ENCODE results near the gene C8G. TPM values are rescaled to one million over a fixed set of nuclear protein-coding genes. Genes with fewer than 3 reads are reported as not detected.

Gene C8G
- total and polyA plus RNA-seq, 2 of the 4 experiments (the other 2 are of a cell fraction), result 0.80 TPM; not detected in 1

DNA sequence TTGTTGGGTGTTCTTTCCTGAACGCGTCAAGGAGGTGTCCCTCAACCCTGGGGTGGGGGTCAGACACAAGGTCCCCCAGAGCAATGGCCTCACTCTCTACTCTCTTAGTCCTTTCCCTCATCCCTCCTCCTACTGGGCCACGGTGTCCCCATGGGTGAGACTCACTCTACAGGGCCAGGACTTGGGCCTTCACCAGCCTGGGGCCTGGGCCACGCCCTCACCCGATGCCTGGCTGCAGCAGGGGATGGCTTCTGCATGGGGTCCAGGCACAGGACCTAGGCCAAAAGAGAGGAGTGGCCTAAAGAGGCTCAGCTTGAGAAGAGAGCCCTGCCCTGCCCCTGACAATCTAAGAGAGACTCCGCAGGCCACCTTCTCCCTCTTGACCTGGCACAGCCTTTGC lies 12.9 kb downstream of the C8G start:
- Histone ChIP-seq H2AK5ac (ENCODE audit: low read depth, low read length) (no peak overlapping the region), H3K4me1 (ENCODE audit: control insufficient read depth, insufficient read depth, low read length) (no peaks in the 10 kb centered on the region), H4K20me1 (ENCODE audit: insufficient read depth, low read length) (no peaks in the 10 kb centered on the region), H3K18ac (ENCODE audit: low read depth, low read length) (no peak overlapping the region), H3K36me3 (ENCODE audit: control insufficient read depth, insufficient read depth, low read length) (no peaks in the 10 kb centered on the region), H4K91ac (ENCODE audit: insufficient read depth, low read depth, low read length) (no peak overlapping the region), H3K14ac (replicated peaks; ENCODE audit: low read depth, low read length) (no peak overlapping the region), H3K4me3 (ENCODE audit: insufficient read depth, low read depth, low read length) (no peak overlapping the region), H3K27me3 (ENCODE audit: control insufficient read depth, insufficient read depth, low read length) (peaks cover 26% of the 10 kb centered on the region), H4K5ac (ENCODE audit: low read depth, low read length) (no peak overlapping the region), H3K9me1 (ENCODE audit: insufficient read depth, low read length) (peaks cover 2% of the 10 kb centered on the region; the same call in 1 of the 2 replicates), H3K9me3 (ENCODE audit: control insufficient read depth, insufficient read depth, low read length) (peaks cover 3% of the 10 kb centered on the region), H2BK5ac (ENCODE audit: low read depth, low read length, poor library complexity, severe bottlenecking) (no peak overlapping the region), H3K79me1 (ENCODE audit: low read depth in 1 of 2, low read length in 2 of 2) (no peaks in the 10 kb centered on the region), H3K4me2 (ENCODE audit: low read depth, low read length) (no peak overlapping the region), H3K4ac (ENCODE audit: low read depth, low read length) (no peak overlapping the region), H2AFZ (replicated peaks; ENCODE audit: low read length, poor library complexity) (no peak overlapping the region), H2BK15ac (ENCODE audit: low read depth, low read length) (no peak overlapping the region), H2BK20ac (ENCODE audit: low read depth, low read length) (no peak overlapping the region), H2AK9ac (replicated peaks; ENCODE audit: low read depth, low read length, poor library complexity) (no peak overlapping the region), H4K8ac (ENCODE audit: low read depth in 2 of 2, low read length in 2 of 2) (no peak overlapping the region), H3K9ac (ENCODE audit: low read depth, low read length) (no peak overlapping the region), H2BK120ac (ENCODE audit: low read depth, low read length) (no peak overlapping the region), H3K27ac (ENCODE audit: insufficient read depth, low read length) (no peak overlapping the region), H3K23ac (ENCODE audit: low read depth, low read length) (no peak overlapping the region), H3K56ac (ENCODE audit: extremely low read depth, insufficient read depth, low read length) (no peak overlapping the region)
- no TSS peak for BruUV-seq (replicated peaks)
- WGBS, 2 experiments (ENCODE audit: extremely low coverage in 2 of 2, insufficient read length in 1 of 2), result 90% methylated on average over 2 of the region's 6 CpGs; no CpG with 5 or more reads in 1 of the 2 experiments
- DNase-seq (no peak), ATAC-seq (ENCODE audit: low read depth) (no peak)
- no peak for TF ChIP-seq POLR2A (IDR thresholded peaks at IDR 0.05; ENCODE audit: low read depth, low read length)
- TF ChIP-seq, protein P1, sequence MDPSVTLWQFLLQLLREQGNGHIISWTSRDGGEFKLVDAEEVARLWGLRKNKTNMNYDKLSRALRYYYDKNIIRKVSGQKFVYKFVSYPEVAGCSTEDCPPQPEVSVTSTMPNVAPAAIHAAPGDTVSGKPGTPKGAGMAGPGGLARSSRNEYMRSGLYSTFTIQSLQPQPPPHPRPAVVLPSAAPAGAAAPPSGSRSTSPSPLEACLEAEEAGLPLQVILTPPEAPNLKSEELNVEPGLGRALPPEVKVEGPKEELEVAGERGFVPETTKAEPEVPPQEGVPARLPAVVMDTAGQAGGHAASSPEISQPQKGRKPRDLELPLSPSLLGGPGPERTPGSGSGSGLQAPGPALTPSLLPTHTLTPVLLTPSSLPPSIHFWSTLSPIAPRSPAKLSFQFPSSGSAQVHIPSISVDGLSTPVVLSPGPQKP (IDR thresholded peaks at IDR 0.05; ENCODE audit: borderline replicate concordance, low read depth, low read length), result no peak
- TF ChIP-seq, protein P2, sequence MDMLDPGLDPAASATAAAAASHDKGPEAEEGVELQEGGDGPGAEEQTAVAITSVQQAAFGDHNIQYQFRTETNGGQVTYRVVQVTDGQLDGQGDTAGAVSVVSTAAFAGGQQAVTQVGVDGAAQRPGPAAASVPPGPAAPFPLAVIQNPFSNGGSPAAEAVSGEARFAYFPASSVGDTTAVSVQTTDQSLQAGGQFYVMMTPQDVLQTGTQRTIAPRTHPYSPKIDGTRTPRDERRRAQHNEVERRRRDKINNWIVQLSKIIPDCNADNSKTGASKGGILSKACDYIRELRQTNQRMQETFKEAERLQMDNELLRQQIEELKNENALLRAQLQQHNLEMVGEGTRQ (IDR thresholded peaks at IDR 0.05; ENCODE audit: low read depth, low read length), result no peak
- no peak for TF ChIP-seq SMC3 (IDR thresholded peaks at IDR 0.05; ENCODE audit: low read depth, low read length)
- no peak for TF ChIP-seq CEBPB (IDR thresholded peaks at IDR 0.05; ENCODE audit: low read depth, low read length)
- no peak for TF ChIP-seq RAD21 (IDR thresholded peaks at IDR 0.05; ENCODE audit: low read length)
- TF ChIP-seq MXI1 (IDR thresholded peaks at IDR 0.05; ENCODE audit: borderline replicate concordance, low read depth, low read length), result no peak
- no peak for TF ChIP-seq BHLHE40 (IDR thresholded peaks at IDR 0.05; ENCODE audit: low read depth, low read length)
- no peak for TF ChIP-seq MAFK (IDR thresholded peaks at IDR 0.05; ENCODE audit: low read depth, low read length)
- in situ Hi-C loops (cut with MboI; ENCODE audit: low sequenced_read_pairs) (no loop called here), intact Hi-C loops (cut with micrococcal nuclease) (no loop called here), dilution Hi-C loops (cut with HindIII; ENCODE audit: low sequenced_read_pairs, unreplicated experiment) (no loop called here)
- ChIA-PET POLR2A (ENCODE audit: unreplicated experiment) (no interaction called here), CTCF (no interaction called here)

All from IMR-90 (cell line).